Omental fat pad (tissue), 4 donors: ENCODE results near the gene POLH. TPM values are rescaled to one million over a fixed set of nuclear protein-coding genes. Genes with fewer than 3 reads are reported as not detected.
"Not testable (repeated sequence)": the region's sequence is repeated elsewhere in the genome, so short reads cannot be mapped to it uniquely, and the experiment has no call there.

ENCODE experiments used
- ATAC-seq: fragments of 150-250 bp; one replicate; pipeline ENCODE4 v1.9.1; 2016; ENCODE audit warnings: mild to moderate bottlenecking, moderate library complexity; ENCODE audit not compliant: low FRiP score
- DNase-seq: peaks from one replicate; pipeline ENCODE4 v3.0.0-alpha.2; 2019; ENCODE audit warnings: low spot score
- total RNA-seq, 4 donors: library from RNA; depleted of rRNA; stranded (reverse); fragments of >200 nt; gene quantifications; one replicate each; pipeline ENCODE4 v1.1.0, GENCODE V29; 2016
- TF ChIP-seq, protein P1 (sequence below), 3 donors: fragments of 450-650 bp; IDR thresholded peaks; one replicate each; pipeline ENCODE4 v1.5.1; 2016 to 2017; ENCODE audit warnings: antibody characterized with exemption in 3 of 3, mild to moderate bottlenecking in 3 of 3, moderate library complexity in 2 of 3

The POLH gene
- total RNA-seq, 4 donors from 2014 or later, result 8.3 to 11.0 (median 9.2) TPM

DNA sequence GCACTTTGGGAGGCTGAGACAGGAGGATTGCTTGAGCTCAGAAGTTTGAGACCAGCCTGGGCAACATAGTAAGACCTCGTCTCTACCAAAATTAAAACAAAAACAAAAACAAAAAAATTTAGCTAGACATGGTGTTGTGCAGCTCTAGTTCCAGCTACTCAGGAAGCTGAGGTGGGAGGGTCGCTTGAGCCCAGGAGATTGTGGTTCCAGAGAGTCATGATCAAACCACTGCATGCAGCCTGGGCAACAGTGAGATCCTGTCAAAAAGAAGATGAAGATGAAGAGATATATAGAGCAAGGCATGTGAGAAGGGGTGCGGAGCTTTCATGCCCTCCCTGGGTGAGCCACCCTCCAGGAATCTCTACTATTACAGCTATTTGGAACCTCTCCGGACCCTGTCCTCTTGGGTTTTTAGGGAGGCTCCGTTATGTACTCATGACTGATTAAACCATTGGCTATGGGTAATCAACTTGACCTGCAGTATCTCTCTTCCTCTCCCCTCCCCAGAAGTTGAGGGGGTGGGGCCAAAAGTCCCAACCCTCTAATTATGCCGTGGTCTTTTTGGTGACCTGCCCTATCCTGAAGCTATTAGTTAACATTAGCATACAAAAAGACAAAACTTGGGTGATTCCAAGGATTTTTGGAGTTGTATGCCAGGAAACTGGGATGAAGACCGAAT, 9.0 kb downstream of the POLH start:
- DNase-seq, result no peak
- ATAC-seq, result peak; percentile 92
- TF ChIP-seq, protein P1, sequence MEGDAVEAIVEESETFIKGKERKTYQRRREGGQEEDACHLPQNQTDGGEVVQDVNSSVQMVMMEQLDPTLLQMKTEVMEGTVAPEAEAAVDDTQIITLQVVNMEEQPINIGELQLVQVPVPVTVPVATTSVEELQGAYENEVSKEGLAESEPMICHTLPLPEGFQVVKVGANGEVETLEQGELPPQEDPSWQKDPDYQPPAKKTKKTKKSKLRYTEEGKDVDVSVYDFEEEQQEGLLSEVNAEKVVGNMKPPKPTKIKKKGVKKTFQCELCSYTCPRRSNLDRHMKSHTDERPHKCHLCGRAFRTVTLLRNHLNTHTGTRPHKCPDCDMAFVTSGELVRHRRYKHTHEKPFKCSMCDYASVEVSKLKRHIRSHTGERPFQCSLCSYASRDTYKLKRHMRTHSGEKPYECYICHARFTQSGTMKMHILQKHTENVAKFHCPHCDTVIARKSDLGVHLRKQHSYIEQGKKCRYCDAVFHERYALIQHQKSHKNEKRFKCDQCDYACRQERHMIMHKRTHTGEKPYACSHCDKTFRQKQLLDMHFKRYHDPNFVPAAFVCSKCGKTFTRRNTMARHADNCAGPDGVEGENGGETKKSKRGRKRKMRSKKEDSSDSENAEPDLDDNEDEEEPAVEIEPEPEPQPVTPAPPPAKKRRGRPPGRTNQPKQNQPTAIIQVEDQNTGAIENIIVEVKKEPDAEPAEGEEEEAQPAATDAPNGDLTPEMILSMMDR (IDR thresholded peaks at IDR 0.05), result no peak

DNA sequence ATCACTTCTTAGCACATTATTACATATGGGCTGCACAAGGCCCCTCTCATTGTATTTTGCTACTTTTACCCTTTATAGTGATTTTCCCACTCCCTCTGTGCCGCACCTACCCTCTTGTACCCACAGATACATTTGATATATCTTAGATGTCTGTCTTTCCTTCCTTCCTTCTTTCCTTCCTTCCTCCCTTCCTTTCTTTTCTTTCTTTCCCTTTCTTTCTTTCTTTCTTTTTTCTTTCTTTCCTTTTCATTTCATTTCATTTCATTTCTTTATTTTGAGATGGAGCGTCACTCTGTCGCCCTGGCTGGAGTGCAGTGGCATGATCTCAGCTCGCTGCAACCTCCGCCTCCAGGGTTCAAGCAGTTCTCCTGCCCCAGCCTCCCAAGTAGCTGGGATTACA, 12.2 kb downstream of the POLH start:
- TF ChIP-seq, protein P1 (IDR thresholded peaks at IDR 0.05), result no peak
- ATAC-seq, result no peak

DNA sequence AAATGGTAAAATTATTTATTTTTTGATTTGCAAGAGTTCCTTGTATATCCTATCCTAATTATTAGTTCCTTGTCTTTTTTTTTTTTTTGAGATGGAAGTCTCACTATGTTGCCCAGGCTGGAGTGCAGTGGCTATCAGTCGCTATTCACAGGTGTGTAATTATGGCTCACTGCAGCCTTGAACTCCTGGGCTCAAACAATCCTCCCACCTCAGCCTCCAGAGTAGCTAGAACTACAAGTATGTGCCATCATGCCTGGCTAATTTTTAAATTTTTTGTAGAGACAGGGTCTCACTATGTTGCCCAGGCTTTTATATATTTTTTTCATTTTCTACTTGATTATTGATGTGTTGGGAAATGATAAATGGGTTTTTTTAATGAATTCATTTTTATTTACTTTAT, 13.6 kb downstream of the POLH start:
- ATAC-seq, DNase-seq: not testable (repeated sequence)

More for the DNA sequence above, 12.2 kb downstream of the POLH start:
- no peak for DNase-seq

DNA sequence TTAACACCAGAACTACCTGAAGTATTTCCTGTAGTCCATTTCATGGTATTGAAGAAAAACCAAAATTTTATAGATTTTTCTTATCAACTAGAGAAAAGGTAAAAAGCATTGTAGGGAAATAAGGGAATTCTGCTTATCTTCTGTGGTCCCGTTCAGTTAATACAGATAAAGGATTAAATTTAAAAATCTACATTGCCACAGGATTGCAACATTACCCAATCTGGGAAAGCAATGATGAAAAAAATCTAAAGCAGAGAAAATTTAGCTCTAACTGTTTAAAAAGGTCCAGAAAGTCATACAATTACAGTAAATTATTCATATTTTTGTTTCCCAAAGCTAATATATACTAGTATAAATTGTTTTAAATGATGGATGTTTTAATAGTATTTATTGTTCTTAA, 18.0 kb downstream of the POLH start:
- ATAC-seq, result no peak
- no peak for DNase-seq
- TF ChIP-seq, protein P1 (IDR thresholded peaks at IDR 0.05), result no peak

DNA sequence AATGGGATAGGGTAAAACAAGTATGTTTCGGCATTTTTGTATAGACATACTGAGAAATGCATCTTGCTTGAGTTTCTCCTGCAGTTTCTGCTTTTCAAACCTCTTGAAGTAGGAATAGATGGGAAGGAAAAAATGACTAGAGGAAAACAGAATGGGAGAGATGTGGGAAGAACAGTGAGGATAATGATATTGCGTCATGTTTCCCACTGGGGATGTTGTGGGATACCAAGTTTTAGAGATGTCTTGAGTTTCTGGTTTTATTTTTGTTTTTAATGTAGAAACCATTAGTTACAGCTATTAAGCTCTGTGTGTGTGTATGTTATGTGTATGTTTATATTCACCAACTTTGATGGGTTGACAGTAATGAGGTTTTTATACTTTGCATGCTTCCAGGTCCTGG, 24.6 kb downstream of the POLH start:
- TF ChIP-seq, protein P1 (IDR thresholded peaks at IDR 0.05), result no peak
- DNase-seq (no peak), ATAC-seq (no peak)

DNA sequence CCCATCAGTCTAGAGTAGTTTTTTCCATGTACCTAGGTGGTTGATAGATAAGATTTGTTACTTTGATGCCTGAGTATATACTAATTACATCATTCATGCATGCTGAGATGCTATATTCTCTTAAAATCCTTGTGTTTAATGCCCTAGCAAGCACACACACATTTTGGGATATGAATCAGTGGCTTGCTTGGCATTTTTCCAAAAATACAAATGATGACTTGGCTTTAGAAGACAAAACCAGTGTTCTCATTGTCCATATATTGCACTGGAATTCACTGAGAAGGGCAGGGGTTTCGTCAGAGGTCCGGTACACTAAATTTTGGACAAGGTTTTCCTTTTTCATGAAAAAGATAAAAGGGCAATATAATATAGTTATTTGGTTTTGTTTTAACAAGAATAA, 28.2 kb downstream of the POLH start:
- no peak for DNase-seq
- TF ChIP-seq, protein P1 (IDR thresholded peaks at IDR 0.05), result no peak
- ATAC-seq, result no peak

DNA sequence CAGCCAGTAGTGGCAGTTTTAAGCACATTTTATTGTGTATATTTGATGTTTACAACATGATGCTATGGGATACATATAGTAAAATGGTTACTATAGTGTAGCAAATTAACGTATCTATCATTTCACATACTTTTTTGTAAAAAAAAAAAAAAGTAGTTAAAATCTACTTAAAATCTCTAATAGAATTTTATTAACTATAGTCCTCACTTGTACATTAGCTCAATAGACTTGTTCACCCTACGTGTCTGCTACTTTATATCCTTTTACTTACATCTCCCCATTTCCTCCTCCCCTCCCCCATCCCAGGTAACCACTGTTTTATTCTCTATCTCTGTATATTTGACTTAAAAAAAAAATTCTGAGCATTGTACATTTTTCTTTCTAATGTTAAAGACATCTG, 30.0 kb downstream of the POLH start:
- ATAC-seq (no peak), DNase-seq (no peak)
- TF ChIP-seq, protein P1 (IDR thresholded peaks at IDR 0.05), result no peak
